ENCODE data around the gene NR2F6.

GRCh38 chr19:17229890-17230289 lies 15.8 kb downstream of the NR2F6 start:
- TF ChIP-seq CTCF (IDR thresholded peaks at IDR 0.05) (no peak), POLR2A (IDR thresholded peaks at IDR 0.05) (no peak)

Measured in lower leg skin (tissue), 3 donors.